NOMO-1 (cell line): ENCODE results near the gene CMPK2.

Experiments
- DNase-seq, 2 experiments: peaks; one replicate each; lab custom pipeline; 2025; ENCODE audit not compliant: unreplicated experiment in 2 of 2; lab: John Stamatoyannopoulos, UW

CMPK2 gene

GRCh38 chr2:6814869-6815268 lies 50.8 kb downstream of the CMPK2 start:
- no peak for DNase-seq

- DNase-seq, result no peak
Observed at GRCh38 chr2:6814312-6814711, 51.4 kb downstream of the CMPK2 start.

GRCh38 chr2:6813573-6813972 lies 52.1 kb downstream of the CMPK2 start:
- no peak for DNase-seq

GRCh38 chr2:6812857-6813530 lies 52.7 kb downstream of the CMPK2 start:
- DNase-seq, result no peak

- DNase-seq, result no peak
Observed at GRCh38 chr2:6810961-6811360, 54.7 kb downstream of the CMPK2 start.

- DNase-seq, result no peak
Observed at GRCh38 chr2:6808426-6808825, 57.3 kb downstream of the CMPK2 start.

GRCh38 chr2:6806604-6807003 lies 59.1 kb downstream of the CMPK2 start:
- DNase-seq, result no peak

GRCh38 chr2:6800553-6800952 lies 65.2 kb downstream of the CMPK2 start:
- no peak for DNase-seq
